Mesendoderm (in vitro differentiated cells): ENCODE results near the gene MROH9. TPM values are rescaled to one million over a fixed set of nuclear protein-coding genes. Genes with fewer than 3 reads are reported as not detected.

Experiments
- DNase-seq: peaks from one replicate; pipeline ENCODE4 v3.0.0; 2013
- H2AK5ac ChIP-seq: 2 replicates; pipeline ENCODE4 v1.6.1; 2013; ENCODE audit warnings: low read length, inconsistent platforms
- H2BK120ac ChIP-seq: 2 replicates; pipeline ENCODE4 v1.6.1; 2013; ENCODE audit warnings: low read depth, mild to moderate bottlenecking, low read length, moderate library complexity, mixed read lengths
- H2BK15ac ChIP-seq: replicated peaks from 2 replicates; pipeline ENCODE4 v1.6.1; 2013; ENCODE audit warnings: low read depth, mild to moderate bottlenecking, moderate library complexity
- H2BK5ac ChIP-seq: 2 replicates; pipeline ENCODE4 v1.6.1; 2013; ENCODE audit warnings: low read length, inconsistent platforms
- H3K18ac ChIP-seq: 2 replicates; pipeline ENCODE4 v1.6.1; 2013; ENCODE audit warnings: mild to moderate bottlenecking, low read length, mixed read lengths
- H3K23ac ChIP-seq: one replicate; pipeline ENCODE4 v1.6.1; 2013; ENCODE audit warnings: low read length
- H3K27ac ChIP-seq: 2 replicates; pipeline ENCODE4 v1.5.1; 2013; ENCODE audit warnings: low read depth, mild to moderate bottlenecking, inconsistent platforms, low read length, moderate library complexity
- H3K27me3 ChIP-seq: 2 replicates; pipeline ENCODE4 v1.6.1; 2013; ENCODE audit warnings: low read length, control low read depth, mild to moderate bottlenecking, inconsistent platforms; ENCODE audit not compliant: insufficient read depth, poor library complexity
- H3K36me3 ChIP-seq: 2 replicates; pipeline ENCODE4 v1.6.1; 2013; ENCODE audit warnings: low read length, inconsistent platforms; ENCODE audit not compliant: control insufficient read depth, insufficient read depth
- H3K4ac ChIP-seq: one replicate; pipeline ENCODE4 v1.6.1; 2013; ENCODE audit warnings: low read depth, mild to moderate bottlenecking, low read length, moderate library complexity
- H3K4me1 ChIP-seq: 2 replicates; pipeline ENCODE4 v1.6.1; 2013; ENCODE audit warnings: low read depth, low read length, inconsistent platforms; ENCODE audit not compliant: control insufficient read depth
- H3K4me2 ChIP-seq: 2 replicates; pipeline ENCODE4 v1.6.1; 2013; ENCODE audit warnings: low read length
- H3K4me3 ChIP-seq: 2 replicates; pipeline ENCODE4 v1.5.1; 2013; ENCODE audit warnings: mild to moderate bottlenecking, low read length
- H3K56ac ChIP-seq: one replicate; pipeline ENCODE4 v1.6.1; 2013; ENCODE audit warnings: low read length
- H3K79me1 ChIP-seq: 2 replicates; pipeline ENCODE4 v1.6.1; 2013; ENCODE audit warnings: low read length, inconsistent platforms
- H3K79me2 ChIP-seq: 2 replicates; pipeline ENCODE4 v1.6.1; 2013; ENCODE audit warnings: mild to moderate bottlenecking, low read length; ENCODE audit not compliant: control insufficient read depth, insufficient read depth
- H3K9ac ChIP-seq: 2 replicates; pipeline ENCODE4 v1.6.1; 2013; ENCODE audit warnings: low read length, inconsistent platforms
- H4K5ac ChIP-seq: one replicate; pipeline ENCODE4 v1.6.1; 2013; ENCODE audit warnings: low read length
- H4K8ac ChIP-seq: one replicate; pipeline ENCODE4 v1.6.1; 2013; ENCODE audit warnings: low read depth, mild to moderate bottlenecking, control low read depth, low read length, moderate library complexity
- WGBS: extraction: QIAGEN DNeasy Blood & Tissue Kit; methylation state at CpG from one replicate; pipeline ENCODE4 v1.1.7; 2013; ENCODE audit warnings: low lambda C conversion rate, missing lambda C conversion rate; ENCODE audit not compliant: insufficient coverage; ENCODE audit errors: extremely low coverage; 5-methylcytosine and 5-hydroxymethylcytosine counted together
- polyA plus RNA-seq, 2 experiments: library from polyadenylated mRNA; stranded (reverse); fragments of 200-250 nt; gene quantifications; one replicate each; pipeline ENCODE4 v1.2.3, GENCODE V29; 2013

Gene MROH9
- polyA plus RNA-seq (2013, experiment 1 of 2) = not detected
- not detected for polyA plus RNA-seq (2013, experiment 2 of 2)

GRCh38 chr1:170935231-170935630 lies at the start of gene MROH9:
Gene MROH9, plus strand, starts transcription at chr1:170935534. Its CDS starts 10,023 bp downstream, at chr1:170945557.
- no peak within 1 kb of the TSS for H3K4me3 ChIP-seq
- no peak within 1 kb of the TSS for H3K9ac ChIP-seq
- no peak within 1 kb of the TSS for H3K18ac ChIP-seq
- no peak within 1 kb of the TSS for H2AK5ac ChIP-seq
- DNase-seq = peak; percentile 15
- no peak within 1 kb of the TSS for H4K5ac ChIP-seq
- no peak within 1 kb of the TSS for H3K27ac ChIP-seq
- no peaks in the 10 kb centered on the region for H3K27me3 ChIP-seq
- H3K4ac ChIP-seq = no peak within 1 kb of the TSS
- H3K4me1 ChIP-seq = no peaks in the 10 kb centered on the region
- no peak within 1 kb of the TSS for H2BK5ac ChIP-seq
- H3K23ac ChIP-seq = no peak within 1 kb of the TSS
- H3K56ac ChIP-seq = no peak within 1 kb of the TSS
- no peaks in the 10 kb centered on the region for H3K79me2 ChIP-seq
- H3K79me1 ChIP-seq = no peaks in the 10 kb centered on the region
- H3K36me3 ChIP-seq = no peaks in the 10 kb centered on the region
- no peak within 1 kb of the TSS for H2BK15ac ChIP-seq
- no peak within 1 kb of the TSS for H2BK120ac ChIP-seq
- H4K8ac ChIP-seq = no peak within 1 kb of the TSS
- no peak within 1 kb of the TSS for H3K4me2 ChIP-seq
- WGBS = no CpG with 5 or more reads among the region's 2 CpGs

DNA sequence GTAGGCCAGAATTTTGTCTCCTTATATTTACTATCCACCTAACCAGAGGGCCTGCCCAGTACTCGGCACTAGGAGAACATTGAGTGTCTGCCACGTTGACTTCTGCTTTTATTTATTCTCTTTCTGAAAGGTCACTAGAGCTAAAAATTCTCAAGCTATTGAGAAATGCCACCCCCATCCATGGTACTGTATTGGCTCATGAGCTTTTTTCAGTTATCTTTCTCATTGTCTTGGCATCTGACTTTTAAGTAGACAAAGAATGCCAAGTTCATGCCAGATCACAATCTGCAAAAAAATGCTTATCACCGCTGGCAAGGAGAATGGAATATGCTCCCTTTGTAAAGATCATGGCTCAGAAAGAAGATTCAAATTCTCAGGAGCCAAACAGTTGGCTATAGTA lies 49.8 kb upstream of the MROH9 start:
- no peaks in the 10 kb centered on the region for H3K4me1 ChIP-seq
- no peaks in the 10 kb centered on the region for H3K27me3 ChIP-seq
- no peak overlapping the region for H3K23ac ChIP-seq
- no peak overlapping the region for H2BK15ac ChIP-seq
- no peak overlapping the region for H3K4me3 ChIP-seq
- no peaks in the 10 kb centered on the region for H3K36me3 ChIP-seq
- no peaks in the 10 kb centered on the region for H3K79me2 ChIP-seq
- peak; percentile 4 for DNase-seq
- H4K8ac ChIP-seq = no peak overlapping the region
- H3K79me1 ChIP-seq = no peaks in the 10 kb centered on the region
- H2BK5ac ChIP-seq = no peak overlapping the region
- no peak overlapping the region for H3K56ac ChIP-seq
- no peak overlapping the region for H3K9ac ChIP-seq
- H3K18ac ChIP-seq = no peak overlapping the region
- H3K4me2 ChIP-seq = no peak overlapping the region
- H3K27ac ChIP-seq = no peak overlapping the region
- no peak overlapping the region for H4K5ac ChIP-seq
- H3K4ac ChIP-seq = no peak overlapping the region
- no peak overlapping the region for H2BK120ac ChIP-seq
- H2AK5ac ChIP-seq = no peak overlapping the region
- WGBS = no CpG with 5 or more reads among the region's 3 CpGs

DNA sequence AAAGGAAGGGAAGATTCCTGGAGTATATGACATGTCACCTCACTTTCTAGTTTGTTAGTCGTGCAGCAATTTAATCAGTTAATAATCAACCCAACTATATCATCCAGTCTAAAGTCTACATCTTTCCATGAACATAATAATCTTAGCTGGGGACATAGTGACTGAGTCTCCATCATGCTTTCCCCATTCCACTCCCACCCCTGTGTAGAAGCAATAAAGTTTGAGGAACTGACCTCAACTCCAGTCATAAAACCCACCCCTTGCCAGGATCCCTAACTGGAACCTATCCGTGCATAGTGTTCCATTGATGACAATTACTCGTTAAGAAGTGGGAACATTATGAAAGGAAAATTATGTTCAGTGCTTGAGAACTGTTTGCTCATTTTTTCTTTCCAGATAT lies 48.9 kb upstream of the MROH9 start:
- H3K4me3 ChIP-seq = no peak overlapping the region
- no peak overlapping the region for H3K27ac ChIP-seq

GRCh38 chr1:170887726-170888125 lies 47.6 kb upstream of the MROH9 start:
- Histone ChIP-seq H3K4me1 (no peaks in the 10 kb centered on the region), H4K8ac (no peak overlapping the region), H4K5ac (no peak overlapping the region), H2BK120ac (no peak overlapping the region), H3K36me3 (no peaks in the 10 kb centered on the region), H3K23ac (no peak overlapping the region), H3K9ac (no peak overlapping the region), H3K79me2 (no peaks in the 10 kb centered on the region), H3K27me3 (no peaks in the 10 kb centered on the region), H3K27ac (no peak overlapping the region), H3K79me1 (no peaks in the 10 kb centered on the region), H3K56ac (no peak overlapping the region), H3K4me2 (no peak overlapping the region), H3K4me3 (no peak overlapping the region), H3K4ac (no peak overlapping the region), H2BK5ac (no peak overlapping the region), H3K18ac (no peak overlapping the region), H2AK5ac (no peak overlapping the region), H2BK15ac (no peak overlapping the region)
- WGBS = no CpG with 5 or more reads among the region's 2 CpGs
- no peak for DNase-seq

More for the DNA sequence above, 48.9 kb upstream of the MROH9 start:
- Histone ChIP-seq H3K4me2 (no peak overlapping the region), H2BK120ac (no peak overlapping the region), H3K4me1 (no peaks in the 10 kb centered on the region), H2BK15ac (no peak overlapping the region), H4K8ac (no peak overlapping the region), H4K5ac (no peak overlapping the region), H3K18ac (no peak overlapping the region), H2AK5ac (no peak overlapping the region), H3K36me3 (no peaks in the 10 kb centered on the region), H3K4ac (no peak overlapping the region), H3K79me2 (no peaks in the 10 kb centered on the region), H3K9ac (no peak overlapping the region), H3K56ac (no peak overlapping the region), H3K23ac (no peak overlapping the region), H3K27me3 (no peaks in the 10 kb centered on the region), H3K79me1 (no peaks in the 10 kb centered on the region), H2BK5ac (no peak overlapping the region)
- WGBS = no CpG with 5 or more reads among the region's 3 CpGs
- no peak for DNase-seq

DNA sequence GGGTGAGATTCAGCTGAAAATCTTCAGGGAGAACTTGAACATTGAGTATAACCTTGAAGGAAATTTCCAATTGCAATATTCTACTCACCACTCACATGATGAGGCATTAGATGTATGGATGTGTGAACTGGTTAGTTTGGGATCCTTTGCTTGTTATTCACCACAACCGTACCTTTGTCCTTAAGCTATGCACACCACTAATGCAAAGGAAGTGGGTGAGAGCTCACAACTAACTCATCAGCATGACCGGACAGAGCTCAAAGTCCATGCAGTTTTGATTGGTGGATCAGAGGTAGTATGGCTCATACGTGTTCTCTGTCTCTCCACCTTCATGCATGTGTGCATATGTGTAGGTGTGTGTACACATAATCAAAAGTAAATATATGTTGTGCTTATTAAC lies 43.5 kb upstream of the MROH9 start:
- Histone ChIP-seq H3K18ac (no peak overlapping the region), H2BK120ac (no peak overlapping the region), H2AK5ac (no peak overlapping the region), H3K23ac (no peak overlapping the region), H3K4me2 (no peak overlapping the region), H4K5ac (no peak overlapping the region), H3K4ac (no peak overlapping the region), H3K9ac (no peak overlapping the region), H3K27me3 (no peaks in the 10 kb centered on the region), H3K79me2 (no peaks in the 10 kb centered on the region), H3K4me3 (no peak overlapping the region), H2BK5ac (no peak overlapping the region), H2BK15ac (no peak overlapping the region), H3K27ac (no peak overlapping the region), H4K8ac (no peak overlapping the region), H3K36me3 (no peaks in the 10 kb centered on the region), H3K56ac (no peak overlapping the region), H3K79me1 (no peaks in the 10 kb centered on the region), H3K4me1 (no peaks in the 10 kb centered on the region)
- no CpG with 5 or more reads among the region's 3 CpGs for WGBS
- DNase-seq = no peak

GRCh38 chr1:170893655-170894297 lies 41.6 kb upstream of the MROH9 start:
- Histone ChIP-seq H3K23ac (no peak overlapping the region), H3K4me1 (no peaks in the 10 kb centered on the region), H2BK5ac (no peak overlapping the region), H4K8ac (no peak overlapping the region), H3K18ac (no peak overlapping the region), H4K5ac (no peak overlapping the region), H3K4ac (no peak overlapping the region), H2BK120ac (no peak overlapping the region), H3K4me3 (no peak overlapping the region), H3K9ac (no peak overlapping the region), H3K4me2 (no peak overlapping the region), H3K27ac (no peak overlapping the region), H2AK5ac (no peak overlapping the region), H3K79me2 (no peaks in the 10 kb centered on the region), H2BK15ac (no peak overlapping the region), H3K56ac (no peak overlapping the region), H3K36me3 (no peaks in the 10 kb centered on the region), H3K27me3 (no peaks in the 10 kb centered on the region), H3K79me1 (no peaks in the 10 kb centered on the region)
- no peak for DNase-seq
- no CpG with 5 or more reads among the region's 2 CpGs for WGBS
